ENCODE data around the gene TK2. TPM values are rescaled to one million over a fixed set of nuclear protein-coding genes. Genes with fewer than 3 reads are reported as not detected.

Gene TK2
- total and polyA plus RNA-seq, 2 experiments from 2014 or later, result 1.8 to 4.2 TPM

DNA sequence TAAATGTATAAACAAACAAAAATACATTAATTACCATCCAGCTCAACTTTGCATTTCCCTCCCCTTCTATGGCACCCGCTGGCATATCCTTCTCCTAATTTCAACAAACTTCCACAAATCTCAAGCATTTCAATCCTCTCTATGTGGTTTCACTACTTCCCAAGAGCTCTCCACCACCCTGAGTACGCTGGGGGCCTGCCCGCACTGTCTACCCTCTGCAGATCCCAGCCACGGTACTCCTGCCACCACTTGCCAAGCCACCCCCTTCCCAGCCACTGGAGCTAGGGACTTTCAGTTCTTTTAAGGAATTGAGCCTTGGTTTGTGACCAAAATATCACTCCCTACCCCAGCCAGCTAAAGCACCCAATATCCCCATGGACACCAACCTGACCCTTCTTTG lies 1.9 kb downstream of the TK2 start:
- Histone ChIP-seq H3K27ac (ENCODE audit: low read depth) (no peak overlapping the region), H3K4me3 (no peak overlapping the region), H3K79me2 (replicated peaks; ENCODE audit: insufficient read depth) (no peaks in the 10 kb centered on the region; the same call in 1 of the 2 replicates), H3F3A (replicated peaks; ENCODE audit: low read depth) (peaks cover 20% of the 10 kb centered on the region; the same call in 1 of the 2 replicates), H3K4me1 (ENCODE audit: insufficient read depth) (peaks cover 11% of the 10 kb centered on the region), H3K36me3 (ENCODE audit: insufficient read depth) (no peaks in the 10 kb centered on the region), H3K4me2 (no peak overlapping the region), H3K9me2 (ENCODE audit: insufficient read depth) (0 out of 2 replicates have a peak, but pooled peaks cover 3% of the 10 kb centered on the region), H4K20me1 (replicated peaks; ENCODE audit: insufficient read depth) (no peaks in the 10 kb centered on the region), H3K27me3 (ENCODE audit: insufficient read depth) (peaks cover 11% of the 10 kb centered on the region), H2AFZ (no peak overlapping the region)
- H3K36me3 Mint-ChIP-seq (ENCODE audit: low read depth), result peaks cover 3% of the 10 kb centered on the region; the same call in 2 of the 3 replicates
- DNase-seq (ENCODE audit: low spot score) (no peak), ATAC-seq (no peak)
- TF ChIP-seq ZNF331 (CRISPR knock-in tag; IDR thresholded peaks at IDR 0.05; ENCODE audit: low read depth), result no peak
- no peak for TF ChIP-seq ZNF114 (CRISPR knock-in tag; IDR thresholded peaks at IDR 0.05)
- TF ChIP-seq, protein P1, sequence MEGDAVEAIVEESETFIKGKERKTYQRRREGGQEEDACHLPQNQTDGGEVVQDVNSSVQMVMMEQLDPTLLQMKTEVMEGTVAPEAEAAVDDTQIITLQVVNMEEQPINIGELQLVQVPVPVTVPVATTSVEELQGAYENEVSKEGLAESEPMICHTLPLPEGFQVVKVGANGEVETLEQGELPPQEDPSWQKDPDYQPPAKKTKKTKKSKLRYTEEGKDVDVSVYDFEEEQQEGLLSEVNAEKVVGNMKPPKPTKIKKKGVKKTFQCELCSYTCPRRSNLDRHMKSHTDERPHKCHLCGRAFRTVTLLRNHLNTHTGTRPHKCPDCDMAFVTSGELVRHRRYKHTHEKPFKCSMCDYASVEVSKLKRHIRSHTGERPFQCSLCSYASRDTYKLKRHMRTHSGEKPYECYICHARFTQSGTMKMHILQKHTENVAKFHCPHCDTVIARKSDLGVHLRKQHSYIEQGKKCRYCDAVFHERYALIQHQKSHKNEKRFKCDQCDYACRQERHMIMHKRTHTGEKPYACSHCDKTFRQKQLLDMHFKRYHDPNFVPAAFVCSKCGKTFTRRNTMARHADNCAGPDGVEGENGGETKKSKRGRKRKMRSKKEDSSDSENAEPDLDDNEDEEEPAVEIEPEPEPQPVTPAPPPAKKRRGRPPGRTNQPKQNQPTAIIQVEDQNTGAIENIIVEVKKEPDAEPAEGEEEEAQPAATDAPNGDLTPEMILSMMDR (conservative IDR thresholded peaks at IDR 0.05; ENCODE audit: low read depth in 2 of 2), result no peak
- TF ChIP-seq NANOG (IDR thresholded peaks at IDR 0.05; ENCODE audit: borderline replicate concordance), result no peak
- TF ChIP-seq, protein P2, sequence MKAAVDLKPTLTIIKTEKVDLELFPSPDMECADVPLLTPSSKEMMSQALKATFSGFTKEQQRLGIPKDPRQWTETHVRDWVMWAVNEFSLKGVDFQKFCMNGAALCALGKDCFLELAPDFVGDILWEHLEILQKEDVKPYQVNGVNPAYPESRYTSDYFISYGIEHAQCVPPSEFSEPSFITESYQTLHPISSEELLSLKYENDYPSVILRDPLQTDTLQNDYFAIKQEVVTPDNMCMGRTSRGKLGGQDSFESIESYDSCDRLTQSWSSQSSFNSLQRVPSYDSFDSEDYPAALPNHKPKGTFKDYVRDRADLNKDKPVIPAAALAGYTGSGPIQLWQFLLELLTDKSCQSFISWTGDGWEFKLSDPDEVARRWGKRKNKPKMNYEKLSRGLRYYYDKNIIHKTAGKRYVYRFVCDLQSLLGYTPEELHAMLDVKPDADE (IDR thresholded peaks at IDR 0.05), result no peak
- TF ChIP-seq CREB1 (CRISPR knock-in tag; IDR thresholded peaks at IDR 0.05; ENCODE audit: low read depth), result no peak
- TF ChIP-seq, protein P3, sequence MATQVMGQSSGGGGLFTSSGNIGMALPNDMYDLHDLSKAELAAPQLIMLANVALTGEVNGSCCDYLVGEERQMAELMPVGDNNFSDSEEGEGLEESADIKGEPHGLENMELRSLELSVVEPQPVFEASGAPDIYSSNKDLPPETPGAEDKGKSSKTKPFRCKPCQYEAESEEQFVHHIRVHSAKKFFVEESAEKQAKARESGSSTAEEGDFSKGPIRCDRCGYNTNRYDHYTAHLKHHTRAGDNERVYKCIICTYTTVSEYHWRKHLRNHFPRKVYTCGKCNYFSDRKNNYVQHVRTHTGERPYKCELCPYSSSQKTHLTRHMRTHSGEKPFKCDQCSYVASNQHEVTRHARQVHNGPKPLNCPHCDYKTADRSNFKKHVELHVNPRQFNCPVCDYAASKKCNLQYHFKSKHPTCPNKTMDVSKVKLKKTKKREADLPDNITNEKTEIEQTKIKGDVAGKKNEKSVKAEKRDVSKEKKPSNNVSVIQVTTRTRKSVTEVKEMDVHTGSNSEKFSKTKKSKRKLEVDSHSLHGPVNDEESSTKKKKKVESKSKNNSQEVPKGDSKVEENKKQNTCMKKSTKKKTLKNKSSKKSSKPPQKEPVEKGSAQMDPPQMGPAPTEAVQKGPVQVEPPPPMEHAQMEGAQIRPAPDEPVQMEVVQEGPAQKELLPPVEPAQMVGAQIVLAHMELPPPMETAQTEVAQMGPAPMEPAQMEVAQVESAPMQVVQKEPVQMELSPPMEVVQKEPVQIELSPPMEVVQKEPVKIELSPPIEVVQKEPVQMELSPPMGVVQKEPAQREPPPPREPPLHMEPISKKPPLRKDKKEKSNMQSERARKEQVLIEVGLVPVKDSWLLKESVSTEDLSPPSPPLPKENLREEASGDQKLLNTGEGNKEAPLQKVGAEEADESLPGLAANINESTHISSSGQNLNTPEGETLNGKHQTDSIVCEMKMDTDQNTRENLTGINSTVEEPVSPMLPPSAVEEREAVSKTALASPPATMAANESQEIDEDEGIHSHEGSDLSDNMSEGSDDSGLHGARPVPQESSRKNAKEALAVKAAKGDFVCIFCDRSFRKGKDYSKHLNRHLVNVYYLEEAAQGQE (IDR thresholded peaks at IDR 0.05; ENCODE audit: unreplicated experiment), result no peak
- TF ChIP-seq EZH2phosphoT487 (IDR thresholded peaks at IDR 0.05; ENCODE audit: unreplicated experiment), result no peak
- no peak for TF ChIP-seq POLR2AphosphoS5 (IDR thresholded peaks at IDR 0.05; ENCODE audit: low read depth)
- no peak for TF ChIP-seq JUNB (IDR thresholded peaks at IDR 0.05; ENCODE audit: unreplicated experiment)
- peaks cover 21% of the 10 kb centered on the region for H3K4me1 Mint-ChIP-seq
- no peak overlapping the region; the same call in 1 of the 2 replicates for H3K27ac Mint-ChIP-seq
- H3K9me3 Mint-ChIP-seq, result peaks cover 10% of the 10 kb centered on the region; the same call in 2 of the 3 replicates
- no peak overlapping the region for H3K4me3 Mint-ChIP-seq
- H3K27me3 Mint-ChIP-seq (ENCODE audit: insufficient read depth, low read depth, poor library complexity), result peaks cover 28% of the 10 kb centered on the region

Data from GM23338 (cell line).